Endothelial cell of umbilical vein (primary cell): ENCODE measurements around the gene FHIP1B. TPM values are rescaled to one million over a fixed set of nuclear protein-coding genes. Genes with fewer than 3 reads are reported as not detected.
A peak's percentile ranks its signal among the peaks of the same experiment; 100 is the strongest.

ENCODE experiments used
- BruUV-seq: library from RNA; stranded (reverse); fragments of 400-500 nt; replicated peaks from 2 replicates; lab custom pipeline; 2021; lab: Mats Ljungman, UMichigan
- CTCF ChIA-PET: fragments of 300-600, 350-600 bp; sonication (Branson Sonifier 250); formaldehyde crosslinking; loops from one replicate; lab custom pipeline; 2021; ENCODE audit warnings: antibody characterized with exemption, inconsistent platforms; lab: Charles Lee
- POLR2A ChIA-PET: fragments of 300-600, 350-600 bp; sonication (Branson Sonifier 250); formaldehyde crosslinking; loops from one replicate; lab custom pipeline; 2021; ENCODE audit warnings: antibody characterized with exemption, inconsistent platforms; lab: Charles Lee
- DNase-seq: peaks from one replicate; pipeline ENCODE4 v3.0.0-alpha.2; 2011; ENCODE audit warnings: low read depth, low spot score
- FAIRE-seq: peaks from 2 replicates; lab custom pipeline; 2011; peaks lifted over from hg19 to GRCh38; lab: Jason Lieb, UNC
- H2AFZ ChIP-seq: 2 replicates; pipeline ENCODE4 v1.6.0; 2012; ENCODE audit warnings: low read depth, low read length, control low read depth, inconsistent platforms
- H3K27ac ChIP-seq: 2 replicates; pipeline ENCODE4 v1.5.1; 2011; ENCODE audit warnings: low read depth, mild to moderate bottlenecking, control low read depth, low read length, moderate library complexity; ENCODE audit not compliant: insufficient read depth
- H3K27me3 ChIP-seq, 2 experiments: 2 replicates each; pipeline versions ENCODE4 v1.6.0 to v1.6.1; 2011; ENCODE audit warnings: low read length in 2 of 2, mixed read lengths in 1 of 2; ENCODE audit not compliant: control insufficient read depth in 2 of 2, insufficient read depth in 2 of 2
- H3K36me3 ChIP-seq, 2 experiments: 2 replicates in 1 of 2; 3 replicates in 1 of 2; pipeline ENCODE4 v1.5.1; 2011; ENCODE audit warnings: low read length in 2 of 2, mild to moderate bottlenecking in 1 of 2, moderate library complexity in 1 of 2; ENCODE audit not compliant: control insufficient read depth in 2 of 2, insufficient read depth in 2 of 2; ENCODE audit errors: extremely low read depth in 1 of 2
- H3K4me1 ChIP-seq: 3 replicates; pipeline ENCODE4 v1.5.1; 2011; ENCODE audit warnings: mild to moderate bottlenecking, low read length; ENCODE audit not compliant: control insufficient read depth, insufficient read depth; ENCODE audit errors: extremely low read depth
- H3K4me2 ChIP-seq: 2 replicates; pipeline ENCODE4 v1.6.1; 2011; ENCODE audit warnings: low read length, control low read depth, mixed read lengths; ENCODE audit not compliant: insufficient read depth
- H3K4me3 ChIP-seq, 3 experiments: fragments of 200-600 bp in 1 of 3; sonication (generic), shearing (Covaris generic) in 1 of 3; replicated peaks in 1 of 3; 2 replicates each; pipeline ENCODE4 v1.5.1; 2011 to 2016; ENCODE audit warnings: control low read depth in 3 of 3, low read length in 3 of 3, mild to moderate bottlenecking in 2 of 3, inconsistent platforms in 1 of 3, low read depth in 1 of 3, moderate library complexity in 1 of 3; ENCODE audit not compliant: insufficient read depth in 1 of 3
- H3K79me2 ChIP-seq: 2 replicates; pipeline ENCODE4 v1.6.0; 2012; ENCODE audit warnings: low read length, inconsistent platforms; ENCODE audit not compliant: control insufficient read depth, insufficient read depth
- H3K9ac ChIP-seq: replicated peaks from 2 replicates; pipeline ENCODE3; 2011; ENCODE audit warnings: low read length, control low read depth; ENCODE audit not compliant: insufficient read depth; ENCODE audit errors: extremely low read depth
- H3K9me1 ChIP-seq: replicated peaks from 3 replicates; pipeline ENCODE4 v1.6.0; 2011; ENCODE audit warnings: mild to moderate bottlenecking, low read length; ENCODE audit not compliant: control insufficient read depth, insufficient read depth; ENCODE audit errors: extremely low read depth
- H3K9me3 ChIP-seq: replicated peaks from 2 replicates; pipeline ENCODE4 v1.5.1; 2012; ENCODE audit warnings: low read length, inconsistent platforms; ENCODE audit not compliant: control insufficient read depth, insufficient read depth
- H4K20me1 ChIP-seq: replicated peaks from 2 replicates; pipeline ENCODE3; 2011; ENCODE audit warnings: mild to moderate bottlenecking, low read length; ENCODE audit not compliant: control insufficient read depth, insufficient read depth; ENCODE audit errors: extremely low read depth
- EZH2 ChIP-seq: IDR thresholded peaks from 2 replicates; pipeline ENCODE4 v1.6.1; 2012; ENCODE audit warnings: borderline replicate concordance, low read depth, mild to moderate bottlenecking, moderate library complexity, low read length, inconsistent platforms; ENCODE audit not compliant: severe bottlenecking
- FOS ChIP-seq: IDR thresholded peaks from 2 replicates; pipeline ENCODE4 v1.6.1; 2011; ENCODE audit warnings: mild to moderate bottlenecking, low read length, moderate library complexity, borderline replicate concordance; ENCODE audit not compliant: insufficient read depth
- GATA2 ChIP-seq: IDR thresholded peaks from 2 replicates; pipeline ENCODE4 v1.7.0; 2011; ENCODE audit warnings: low read depth, mild to moderate bottlenecking, moderate library complexity, mixed read lengths, low read length; ENCODE audit not compliant: insufficient read length, insufficient read depth
- JUN ChIP-seq: IDR thresholded peaks from 2 replicates; pipeline ENCODE4 v1.6.1; 2011; ENCODE audit warnings: borderline replicate concordance, low read depth; ENCODE audit not compliant: insufficient read length, insufficient read depth
- MYC ChIP-seq: IDR thresholded peaks from one replicate; pipeline ENCODE4 v1.6.1; 2011; ENCODE audit warnings: mild to moderate bottlenecking, low read depth, low read length
- POLR2A ChIP-seq: IDR thresholded peaks from 2 replicates; pipeline ENCODE4 v1.6.1; 2012; ENCODE audit warnings: low read depth, mild to moderate bottlenecking, control low read depth, low read length
- POLR2AphosphoS5 ChIP-seq: IDR thresholded peaks from 2 replicates; pipeline ENCODE4 v1.6.1; 2012; ENCODE audit warnings: low read depth, mild to moderate bottlenecking, control low read depth, low read length, moderate library complexity; ENCODE audit not compliant: insufficient read depth
- dilution Hi-C: fragments of 300-500 bp; cut with MboI; formaldehyde crosslinking; loops from one replicate; pipeline ENCODE4 v1.15.0; 2019; ENCODE audit warnings: low sequenced_read_pairs; ENCODE audit not compliant: extremely low pct_ligation_motif_present
- intact Hi-C: fragments of 100-400 bp; cut with micrococcal nuclease; formaldehyde crosslinking; loops from one replicate; pipeline ENCODE4 v1.10.0; 2022
- polyA plus RNA-seq, 4 experiments: library from polyadenylated mRNA; depleted of rRNA in 3 of 4; stranded (reverse) in 3 of 4; unstranded in 1 of 4; fragments of >200 nt; gene quantifications; 2 replicates each; pipeline versions ENCODE4 v1.2.1 to v1.2.3, GENCODE V29; 2011 to 2012; ENCODE audit warnings: missing spikeins in 1 of 4
- total RNA-seq: library from RNA; stranded (reverse); gene quantifications from 2 replicates; pipeline ENCODE4 v1.2.3, GENCODE V29; 2021
- TF ChIP-seq, protein P1 (sequence below), 2 donors: IDR thresholded peaks; 1 replicate in 1 of 2; 2 replicates in 1 of 2; pipeline ENCODE4 v1.5.1; 2011; ENCODE audit warnings: low read length in 2 of 2, mild to moderate bottlenecking in 2 of 2, moderate library complexity in 2 of 2, control low read depth in 1 of 2, inconsistent platforms in 1 of 2, low read depth in 1 of 2; ENCODE audit not compliant: insufficient read depth in 1 of 2; ENCODE audit errors: extremely low read depth in 1 of 2
- TF ChIP-seq, protein P2 (sequence below): IDR thresholded peaks from 2 replicates; pipeline ENCODE4 v1.6.1; 2011; ENCODE audit not compliant: insufficient read depth, insufficient read length

FHIP1B gene
- total and polyA plus RNA-seq, 2 donors (not counting 3 experiments of a cell fraction or from before 2014, with no cell fraction given), result 21.3 to 50.1 TPM

DNA sequence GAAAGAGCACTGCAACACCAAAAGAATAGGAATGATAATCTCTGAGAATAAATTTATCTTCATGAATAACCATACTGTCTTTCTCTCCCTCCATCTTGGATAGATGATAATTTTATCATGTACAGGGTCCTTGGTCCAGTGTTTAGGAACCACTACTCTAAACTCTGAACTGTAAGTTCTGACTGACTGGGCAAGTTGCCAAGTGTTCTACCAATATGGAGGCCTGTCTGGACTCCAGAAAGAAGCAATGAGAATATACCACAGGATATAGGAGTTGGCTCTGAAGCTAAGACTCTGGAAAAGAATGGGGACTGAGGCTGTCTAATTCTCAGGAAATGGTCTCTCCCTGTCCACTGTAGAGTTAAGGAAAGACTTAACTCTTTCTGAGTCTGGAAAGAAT lies 1.5 kb downstream of the FHIP1B start:
- H2AFZ ChIP-seq, result no peak overlapping the region
- peaks cover 0 to under 1% of the 10 kb centered on the region in 2 experiments for H3K27me3 ChIP-seq
- ChIA-PET CTCF (interaction anchor here (1.0 kb wide), 1 partner anchor 17 kb away, joined by 3 read pairs; no protein-coding TSS in a partner anchor), POLR2A (no interaction called here)
- no peak overlapping the region for H3K4me3 ChIP-seq
- H3K4me1 ChIP-seq, result peaks cover 6% of the 10 kb centered on the region
- TSS peak; percentile 34 for BruUV-seq
- FAIRE-seq, result no peak
- intact Hi-C loops (loop anchor here (5.0 to 10.0 kb wide), 3 partner anchors 239 to 1628 kb away; partner anchors contain the start of genes TRIM3, TRIM6 and TRIM68), dilution Hi-C loops (no loop called here)
- H3K9me3 ChIP-seq, result no peaks in the 10 kb centered on the region
- no peak overlapping the region for H3K4me2 ChIP-seq
- no peaks in the 10 kb centered on the region for H3K36me3 ChIP-seq
- H3K9ac ChIP-seq, result no peak overlapping the region
- H4K20me1 ChIP-seq, result no peaks in the 10 kb centered on the region
- no peak overlapping the region for H3K27ac ChIP-seq
- TF ChIP-seq POLR2A (no peak), MYC (no peak), POLR2AphosphoS5 (no peak), EZH2 (no peak), FOS (no peak), GATA2 (no peak), JUN (no peak)
- TF ChIP-seq, protein P1, sequence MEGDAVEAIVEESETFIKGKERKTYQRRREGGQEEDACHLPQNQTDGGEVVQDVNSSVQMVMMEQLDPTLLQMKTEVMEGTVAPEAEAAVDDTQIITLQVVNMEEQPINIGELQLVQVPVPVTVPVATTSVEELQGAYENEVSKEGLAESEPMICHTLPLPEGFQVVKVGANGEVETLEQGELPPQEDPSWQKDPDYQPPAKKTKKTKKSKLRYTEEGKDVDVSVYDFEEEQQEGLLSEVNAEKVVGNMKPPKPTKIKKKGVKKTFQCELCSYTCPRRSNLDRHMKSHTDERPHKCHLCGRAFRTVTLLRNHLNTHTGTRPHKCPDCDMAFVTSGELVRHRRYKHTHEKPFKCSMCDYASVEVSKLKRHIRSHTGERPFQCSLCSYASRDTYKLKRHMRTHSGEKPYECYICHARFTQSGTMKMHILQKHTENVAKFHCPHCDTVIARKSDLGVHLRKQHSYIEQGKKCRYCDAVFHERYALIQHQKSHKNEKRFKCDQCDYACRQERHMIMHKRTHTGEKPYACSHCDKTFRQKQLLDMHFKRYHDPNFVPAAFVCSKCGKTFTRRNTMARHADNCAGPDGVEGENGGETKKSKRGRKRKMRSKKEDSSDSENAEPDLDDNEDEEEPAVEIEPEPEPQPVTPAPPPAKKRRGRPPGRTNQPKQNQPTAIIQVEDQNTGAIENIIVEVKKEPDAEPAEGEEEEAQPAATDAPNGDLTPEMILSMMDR (IDR thresholded peaks at IDR 0.05; ENCODE audit: extremely low read depth in 1 of 2, insufficient read depth in 1 of 2, low read depth in 1 of 2, low read length in 2 of 2), result no peak
- TF ChIP-seq, protein P2, sequence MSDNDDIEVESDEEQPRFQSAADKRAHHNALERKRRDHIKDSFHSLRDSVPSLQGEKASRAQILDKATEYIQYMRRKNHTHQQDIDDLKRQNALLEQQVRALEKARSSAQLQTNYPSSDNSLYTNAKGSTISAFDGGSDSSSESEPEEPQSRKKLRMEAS, result no peak
- H3K9me1 ChIP-seq, result no peaks in the 10 kb centered on the region
- peaks cover 32% of the 10 kb centered on the region for H3K79me2 ChIP-seq
- no peak for DNase-seq
